Cardiac fibroblast (primary cell): Measurements from ENCODE around the gene CFAP157.
A peak's percentile ranks its signal among the peaks of the same experiment; 100 is the strongest.

Experiments
- DNase-seq, 2 donors: peaks; one replicate each; pipeline versions ENCODE4 v3.0.0 to v3.0.0-alpha.2; 2010; ENCODE audit warnings: low read depth in 2 of 2
- H3K4me3 ChIP-seq, 2 donors: replicated peaks in 1 of 2; 1 replicate in 1 of 2; 2 replicates in 1 of 2; pipeline ENCODE4 v1.5.1; 2011; ENCODE audit warnings: low read depth in 2 of 2, low read length in 2 of 2, mild to moderate bottlenecking in 2 of 2, moderate library complexity in 1 of 2
- CTCF ChIP-seq: IDR thresholded peaks from one replicate; pipeline ENCODE4 v1.5.1; 2011; ENCODE audit warnings: low read depth, mild to moderate bottlenecking, low read length, inconsistent platforms

Gene CFAP157

GRCh38 chr9:127720865-127721227 lies 14.1 kb downstream of the CFAP157 start:
- H3K4me3 ChIP-seq = no peak overlapping the region
- no peak for DNase-seq

GRCh38 chr9:127721391-127721821 lies 14.6 kb downstream of the CFAP157 start:
- TF ChIP-seq CTCF = no peak
- no peak overlapping the region for H3K4me3 ChIP-seq
- DNase-seq = no peak

More at GRCh38 chr9:127720865-127721227, 14.1 kb downstream of the CFAP157 start:
- no peak for TF ChIP-seq CTCF

GRCh38 chr9:127722055-127722745 lies 15.4 kb downstream of the CFAP157 start:
- no peak for DNase-seq
- H3K4me3 ChIP-seq = no peak overlapping the region
- TF ChIP-seq CTCF = no peak

- TF ChIP-seq CTCF = no peak
- H3K4me3 ChIP-seq = no peak overlapping the region
- DNase-seq = no peak
Measured at GRCh38 chr9:127723013-127723412, 16.2 kb downstream of the CFAP157 start.

- no peak for TF ChIP-seq CTCF
- no peak overlapping the region for H3K4me3 ChIP-seq
- DNase-seq = peak; percentile 41 to 72
Measured at GRCh38 chr9:127723444-127723843, 16.7 kb downstream of the CFAP157 start.

- TF ChIP-seq CTCF = no peak
- no peak for DNase-seq
- H3K4me3 ChIP-seq = no peak overlapping the region
Measured at GRCh38 chr9:127724012-127724411, 17.2 kb downstream of the CFAP157 start.

GRCh38 chr9:127726871-127727270 lies 20.1 kb downstream of the CFAP157 start:
- no peak overlapping the region for H3K4me3 ChIP-seq
- TF ChIP-seq CTCF = no peak
- DNase-seq = no peak
